Neural cell (in vitro differentiated cells): ENCODE results near the gene DLST. TPM values are rescaled to one million over a fixed set of nuclear protein-coding genes. Genes with fewer than 3 reads are reported as not detected.

Experiments used
- H2AFZ ChIP-seq: fragments of 200-600, 300-800 bp; sonication (generic), shearing (Covaris generic); 2 replicates; pipeline ENCODE4 v1.6.0; 2014; ENCODE audit warnings: low read depth, mild to moderate bottlenecking, antibody characterized with exemption, low read length, moderate library complexity
- H3F3A ChIP-seq: fragments of 200-600 bp; shearing (Covaris generic); 2 replicates; pipeline ENCODE4 v1.6.1; 2016; ENCODE audit warnings: mild to moderate bottlenecking, moderate library complexity, mixed read lengths, antibody characterized with exemption, low read length; ENCODE audit not compliant: insufficient read depth, poor library complexity, severe bottlenecking
- H3K27ac ChIP-seq: fragments of 200-600, 300-800 bp; sonication (generic), shearing (Covaris generic); 2 replicates; pipeline ENCODE4 v1.5.1; 2014; ENCODE audit warnings: mild to moderate bottlenecking, low read length, moderate library complexity
- H3K27me3 ChIP-seq: fragments of 300-800, 200-600 bp; sonication (generic), shearing (Covaris generic); 2 replicates; pipeline ENCODE4 v1.6.0; 2014; ENCODE audit warnings: mild to moderate bottlenecking, low read depth, low read length, moderate library complexity; ENCODE audit not compliant: insufficient read depth
- H3K36me3 ChIP-seq: fragments of 300-800, 200-600 bp; sonication (generic), shearing (Covaris generic); 2 replicates; pipeline ENCODE4 v1.5.1; 2014; ENCODE audit warnings: mild to moderate bottlenecking, antibody characterized with exemption, low read length, moderate library complexity; ENCODE audit not compliant: insufficient read depth
- H3K4me2 ChIP-seq: fragments of 300-800, 200-600 bp; sonication (generic), shearing (Covaris generic); 2 replicates; pipeline ENCODE4 v1.6.0; 2014; ENCODE audit warnings: mild to moderate bottlenecking, low read length
- H3K4me3 ChIP-seq: fragments of 300-800, 200-600 bp; sonication (generic), shearing (Covaris generic); 2 replicates; pipeline ENCODE4 v1.5.1; 2014; ENCODE audit warnings: mild to moderate bottlenecking, low read length, moderate library complexity
- H3K79me2 ChIP-seq: fragments of 200-600 bp; shearing (Covaris generic); replicated peaks from 2 replicates; pipeline ENCODE4 v1.6.0; 2014; ENCODE audit warnings: mild to moderate bottlenecking, low read length, moderate library complexity; ENCODE audit not compliant: insufficient read depth
- H3K9ac ChIP-seq: fragments of 300-800, 200-600 bp; sonication (generic), shearing (Covaris generic); 2 replicates; pipeline ENCODE4 v1.6.1; 2016; ENCODE audit warnings: mild to moderate bottlenecking, low read length, mixed read lengths
- H3K9me2 ChIP-seq: fragments of 200-600 bp; shearing (Covaris generic); 2 replicates; pipeline ENCODE4 v1.6.1; 2016; ENCODE audit warnings: mild to moderate bottlenecking, low read length, mixed read lengths; ENCODE audit not compliant: insufficient read depth
- H3K9me3 ChIP-seq: fragments of 200-600, 300-800 bp; sonication (generic), shearing (Covaris generic); 2 replicates; pipeline ENCODE4 v1.6.1; 2016; ENCODE audit warnings: mild to moderate bottlenecking, mixed run types, low read length, moderate library complexity, mixed read lengths
- H4K20me1 ChIP-seq: fragments of 200-600 bp; shearing (Covaris generic); 2 replicates; pipeline ENCODE4 v1.6.1; 2016; ENCODE audit warnings: mild to moderate bottlenecking, mixed run types; ENCODE audit not compliant: insufficient read depth
- CTCF ChIP-seq: fragments of 450-650 bp; IDR thresholded peaks from 2 replicates; pipeline ENCODE4 v1.5.1; 2014; ENCODE audit warnings: antibody characterized with exemption, mild to moderate bottlenecking, moderate library complexity; ENCODE audit not compliant: poor library complexity, severe bottlenecking
- EP300 ChIP-seq: fragments of 450-650 bp; conservative IDR thresholded peaks from 2 replicates; pipeline ENCODE4 v1.6.1; 2014; ENCODE audit warnings: antibody characterized with exemption, mild to moderate bottlenecking, moderate library complexity; ENCODE audit not compliant: poor library complexity, severe bottlenecking
- EZH2 ChIP-seq: fragments of 200-600, 300-800 bp; shearing (Covaris generic), sonication (generic); IDR thresholded peaks from 2 replicates; pipeline ENCODE4 v1.6.1; 2014; ENCODE audit warnings: antibody characterized with exemption, low read length, borderline replicate concordance, mild to moderate bottlenecking; ENCODE audit not compliant: insufficient read depth, poor library complexity, severe bottlenecking
- MXI1 ChIP-seq: fragments of 450-650 bp; conservative IDR thresholded peaks from 2 replicates; pipeline ENCODE4 v1.6.1; 2014; ENCODE audit warnings: antibody characterized with exemption, mild to moderate bottlenecking; ENCODE audit not compliant: poor library complexity, severe bottlenecking
- POLR2AphosphoS5 ChIP-seq: IDR thresholded peaks from 2 replicates; pipeline ENCODE4 v1.6.1; 2012
- RAD21 ChIP-seq: fragments of 450-650 bp; conservative IDR thresholded peaks from 2 replicates; pipeline ENCODE4 v1.6.1; 2014; ENCODE audit warnings: antibody characterized with exemption, mild to moderate bottlenecking, moderate library complexity
- REST ChIP-seq: IDR thresholded peaks from 2 replicates; pipeline ENCODE4 v1.6.1; 2012; ENCODE audit warnings: borderline replicate concordance
- SMC3 ChIP-seq: fragments of 450-650 bp; conservative IDR thresholded peaks from 2 replicates; pipeline ENCODE4 v1.6.1; 2014; ENCODE audit warnings: antibody characterized with exemption, mild to moderate bottlenecking, moderate library complexity; ENCODE audit not compliant: poor library complexity
- TAF1 ChIP-seq: IDR thresholded peaks from 2 replicates; pipeline ENCODE4 v1.6.1; 2012; ENCODE audit warnings: low read depth
- polyA plus RNA-seq: library from polyadenylated mRNA; depleted of rRNA; stranded (reverse); fragments of >200 nt; gene quantifications from 2 replicates; pipeline ENCODE4 v1.2.3, GENCODE V29; 2014

DLST gene
- polyA plus RNA-seq, 1 donor from 2014 or later: 59.7 TPM

- Histone ChIP-seq H3K9ac (no peak overlapping the region), H3K27ac (no peak overlapping the region), H3K27me3 (no peaks in the 10 kb centered on the region), H3K4me2 (no peak overlapping the region), H3K9me2 (no peaks in the 10 kb centered on the region), H3K79me2 (no peaks in the 10 kb centered on the region), H2AFZ (no peak overlapping the region), H3K9me3 (no peaks in the 10 kb centered on the region), H3F3A (no peaks in the 10 kb centered on the region), H3K4me3 (no peak overlapping the region), H4K20me1 (no peaks in the 10 kb centered on the region), H3K36me3 (no peaks in the 10 kb centered on the region)
- no peak for TF ChIP-seq REST
- TF ChIP-seq TAF1: no peak
- no peak for TF ChIP-seq EP300
- no peak for TF ChIP-seq RAD21
- no peak for TF ChIP-seq POLR2AphosphoS5
- no peak for TF ChIP-seq EZH2
- TF ChIP-seq SMC3: no peak
- no peak for TF ChIP-seq CTCF
- no peak for TF ChIP-seq MXI1
Observed at GRCh38 chr14:74911704-74912103, 30.0 kb downstream of the DLST start.

- H3K4me2 ChIP-seq: no peak overlapping the region
- no peaks in the 10 kb centered on the region for H3K9me3 ChIP-seq
- no peaks in the 10 kb centered on the region for H3K9me2 ChIP-seq
- no peak overlapping the region for H3K9ac ChIP-seq
- H4K20me1 ChIP-seq: no peaks in the 10 kb centered on the region
- H3K36me3 ChIP-seq: no peaks in the 10 kb centered on the region
- no peak overlapping the region for H2AFZ ChIP-seq
- no peaks in the 10 kb centered on the region for H3K27me3 ChIP-seq
- H3F3A ChIP-seq: no peaks in the 10 kb centered on the region
- no peaks in the 10 kb centered on the region for H3K79me2 ChIP-seq
- TF ChIP-seq RAD21: no peak
- no peak overlapping the region for H3K27ac ChIP-seq
- no peak overlapping the region for H3K4me3 ChIP-seq
Observed at GRCh38 chr14:74912111-74912510, 30.4 kb downstream of the DLST start.

- Histone ChIP-seq H3K9me2 (no peaks in the 10 kb centered on the region), H3K4me2 (no peak overlapping the region), H3K9ac (no peak overlapping the region), H3K79me2 (no peaks in the 10 kb centered on the region), H3K36me3 (no peaks in the 10 kb centered on the region), H3K4me3 (no peak overlapping the region), H3K9me3 (no peaks in the 10 kb centered on the region), H3K27me3 (no peaks in the 10 kb centered on the region), H3K27ac (no peak overlapping the region), H2AFZ (no peak overlapping the region), H4K20me1 (no peaks in the 10 kb centered on the region), H3F3A (no peaks in the 10 kb centered on the region)
- no peak for TF ChIP-seq TAF1
- no peak for TF ChIP-seq EZH2
- TF ChIP-seq CTCF: no peak
- TF ChIP-seq EP300: no peak
- TF ChIP-seq POLR2AphosphoS5: no peak
- TF ChIP-seq SMC3: no peak
- TF ChIP-seq MXI1: no peak
- no peak for TF ChIP-seq REST
- no peak for TF ChIP-seq RAD21
Observed at GRCh38 chr14:74912801-74913200, 31.1 kb downstream of the DLST start.
